MM.1S (cell line): Measurements from ENCODE around the gene CCDC88B.
"Not testable (repeated sequence)": the region's sequence is repeated elsewhere in the genome, so short reads cannot be mapped to it uniquely, and the experiment has no call there.

ENCODE experiments used
- DNase-seq: peaks from one replicate; pipeline ENCODE4 v3.0.0-alpha.2; 2015
- H2AFZ ChIP-seq: fragments of 300-600 bp; sonication (generic); 2 replicates; pipeline ENCODE4 v1.6.0; 2016; ENCODE audit warnings: antibody characterized with exemption, low read length
- H3F3A ChIP-seq: fragments of 300-600 bp; sonication (generic); 2 replicates; pipeline ENCODE4 v1.6.1; 2016; ENCODE audit warnings: mild to moderate bottlenecking, antibody characterized with exemption, low read length, moderate library complexity, mixed read lengths; ENCODE audit not compliant: insufficient read depth
- H3K27ac ChIP-seq: fragments of 300-600 bp; sonication (generic); 2 replicates; pipeline ENCODE4 v1.5.1; 2016; ENCODE audit warnings: mild to moderate bottlenecking, low read length
- H3K27me3 ChIP-seq: fragments of 300-600 bp; sonication (generic); replicated peaks from 2 replicates; pipeline ENCODE4 v1.6.0; 2016; ENCODE audit warnings: low read length; ENCODE audit not compliant: insufficient read depth
- H3K36me3 ChIP-seq: fragments of 300-600 bp; sonication (generic); replicated peaks from 2 replicates; pipeline ENCODE4 v1.6.1; 2016; ENCODE audit warnings: mild to moderate bottlenecking, low read length, mixed read lengths; ENCODE audit not compliant: insufficient read depth
- H3K4me1 ChIP-seq: fragments of 300-600 bp; sonication (generic); 2 replicates; pipeline ENCODE4 v1.6.1; 2016; ENCODE audit warnings: low read length, mixed read lengths
- H3K4me2 ChIP-seq: fragments of 300-600 bp; sonication (generic); 2 replicates; pipeline ENCODE4 v1.6.0; 2016; ENCODE audit warnings: low read depth, low read length
- H3K4me3 ChIP-seq: fragments of 300-600 bp; sonication (generic); 2 replicates; pipeline ENCODE4 v1.5.1; 2016; ENCODE audit warnings: low read length, mixed read lengths
- H3K79me2 ChIP-seq: fragments of 300-600 bp; sonication (generic); 2 replicates; pipeline ENCODE4 v1.6.1; 2016; ENCODE audit warnings: mixed run types, low read length, mixed read lengths
- H3K9ac ChIP-seq: fragments of 300-600 bp; sonication (generic); 2 replicates; pipeline ENCODE4 v1.6.1; 2016; ENCODE audit warnings: low read length, mixed read lengths
- H3K9me2 ChIP-seq: fragments of 300-600 bp; sonication (generic); replicated peaks from 2 replicates; pipeline ENCODE4 v1.6.1; 2016; ENCODE audit warnings: mild to moderate bottlenecking, low read length, mixed read lengths; ENCODE audit not compliant: insufficient read depth
- H3K9me3 ChIP-seq: fragments of 300-600 bp; sonication (generic); replicated peaks from 2 replicates; pipeline ENCODE4 v1.6.1; 2016; ENCODE audit warnings: mild to moderate bottlenecking, low read length, mixed read lengths; ENCODE audit not compliant: insufficient read depth
- H4K20me1 ChIP-seq: fragments of 300-600 bp; sonication (generic); 2 replicates; pipeline ENCODE4 v1.6.1; 2016; ENCODE audit warnings: mild to moderate bottlenecking, low read length, moderate library complexity, mixed read lengths; ENCODE audit not compliant: insufficient read depth
- CTCF ChIP-seq: fragments of 300-600 bp; sonication (generic); IDR thresholded peaks from 2 replicates; pipeline ENCODE4 v1.5.1; 2016; ENCODE audit warnings: antibody characterized with exemption, low read length, mixed read lengths
- EZH2 ChIP-seq: fragments of 300-600 bp; sonication (generic); optimal IDR thresholded peaks from 2 replicates; pipeline ENCODE3; 2017; ENCODE audit warnings: low read depth, mild to moderate bottlenecking, antibody characterized with exemption, low read length, mixed read lengths
- EZH2phosphoT487 ChIP-seq: fragments of 300-600 bp; sonication (generic); IDR thresholded peaks from 2 replicates; pipeline ENCODE4 v1.6.1; 2018; ENCODE audit warnings: antibody characterized with exemption, low read length

CCDC88B gene

DNA sequence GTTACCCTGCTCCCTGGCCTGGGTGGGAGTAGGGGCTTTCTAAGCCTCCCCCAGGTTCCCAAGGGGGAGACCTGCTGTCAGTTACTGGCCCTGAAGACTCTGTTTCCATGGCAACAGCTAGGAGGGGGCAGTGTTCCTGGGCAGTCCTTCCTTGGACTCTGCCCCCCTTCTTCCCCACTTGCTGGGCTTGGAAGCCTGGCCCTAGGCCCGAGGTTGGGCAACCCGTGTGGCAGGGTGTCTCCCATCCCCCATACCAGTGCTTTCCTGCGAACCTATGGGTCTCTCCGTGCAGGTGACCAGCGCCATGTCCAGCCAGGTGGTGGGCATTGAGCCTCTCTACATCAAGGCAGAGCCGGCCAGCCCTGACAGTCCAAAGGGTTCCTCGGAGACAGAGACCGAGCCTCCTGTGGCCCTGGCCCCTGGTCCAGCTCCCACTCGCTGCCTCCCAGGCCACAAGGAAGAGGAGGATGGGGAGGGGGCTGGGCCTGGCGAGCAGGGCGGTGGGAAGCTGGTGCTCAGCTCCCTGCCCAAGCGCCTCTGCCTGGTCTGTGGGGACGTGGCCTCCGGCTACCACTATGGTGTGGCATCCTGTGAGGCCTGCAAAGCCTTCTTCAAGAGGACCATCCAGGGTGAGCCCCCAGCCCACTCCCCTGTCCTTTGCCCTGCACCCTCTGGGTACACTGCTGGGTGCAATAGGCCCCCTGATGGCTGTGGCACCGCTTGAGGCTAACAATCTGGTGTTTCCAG, 33.0 kb upstream of the CCDC88B start:
- H3K27ac ChIP-seq: peak overlapping the region; percentile 59; the same call in 1 of the 2 replicates
- peak overlapping the region; percentile 87 for H3K4me2 ChIP-seq
- peak overlapping the region; percentile 83 for H3K4me3 ChIP-seq
- H3K4me1 ChIP-seq: peaks cover 18% of the 10 kb centered on the region
- TF ChIP-seq EZH2 (no peak), CTCF (no peak), EZH2phosphoT487 (no peak)
- no peaks in the 10 kb centered on the region for H3K36me3 ChIP-seq
- H2AFZ ChIP-seq: no peak overlapping the region
- DNase-seq: no peak
- H3K9me3 ChIP-seq: no peaks in the 10 kb centered on the region
- no peaks in the 10 kb centered on the region for H3K27me3 ChIP-seq
- peaks cover 49% of the 10 kb centered on the region for H3K79me2 ChIP-seq
- H3F3A ChIP-seq: peaks cover 24% of the 10 kb centered on the region
- no peaks in the 10 kb centered on the region for H4K20me1 ChIP-seq
- H3K9ac ChIP-seq: peak overlapping the region; percentile 77
- no peaks in the 10 kb centered on the region for H3K9me2 ChIP-seq

DNA sequence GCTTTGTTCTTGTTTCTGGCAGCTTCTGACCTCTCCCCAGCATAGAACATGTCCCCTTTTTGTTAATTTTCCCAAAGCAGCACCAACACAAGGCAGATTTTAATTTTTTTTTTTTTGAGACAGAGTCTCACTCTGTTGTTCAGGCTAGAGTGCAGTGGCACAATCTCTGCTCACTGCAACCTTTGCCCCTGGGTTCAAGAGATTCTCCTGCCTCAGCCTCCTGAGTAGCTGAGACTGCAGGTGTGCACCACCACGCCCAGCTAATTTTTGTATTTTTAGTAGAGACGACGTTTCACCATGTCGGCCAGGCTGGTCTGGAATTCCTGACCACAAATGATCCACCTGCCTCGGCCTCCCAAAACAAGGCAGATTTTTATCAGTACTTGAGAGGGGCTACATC, 32.2 kb upstream of the CCDC88B start:
- H3K27ac ChIP-seq, H3K36me3 ChIP-seq, H2AFZ ChIP-seq, DNase-seq, H3K27me3 ChIP-seq, H3K9ac ChIP-seq, H3K4me2 ChIP-seq, H3K9me2 ChIP-seq, H4K20me1 ChIP-seq, H3K9me3 ChIP-seq, H3K4me3 ChIP-seq: not testable (repeated sequence)
- Histone ChIP-seq H3F3A (peaks cover 24% of the 10 kb centered on the region), H3K4me1 (peaks cover 18% of the 10 kb centered on the region), H3K79me2 (peaks cover 55% of the 10 kb centered on the region)

DNA sequence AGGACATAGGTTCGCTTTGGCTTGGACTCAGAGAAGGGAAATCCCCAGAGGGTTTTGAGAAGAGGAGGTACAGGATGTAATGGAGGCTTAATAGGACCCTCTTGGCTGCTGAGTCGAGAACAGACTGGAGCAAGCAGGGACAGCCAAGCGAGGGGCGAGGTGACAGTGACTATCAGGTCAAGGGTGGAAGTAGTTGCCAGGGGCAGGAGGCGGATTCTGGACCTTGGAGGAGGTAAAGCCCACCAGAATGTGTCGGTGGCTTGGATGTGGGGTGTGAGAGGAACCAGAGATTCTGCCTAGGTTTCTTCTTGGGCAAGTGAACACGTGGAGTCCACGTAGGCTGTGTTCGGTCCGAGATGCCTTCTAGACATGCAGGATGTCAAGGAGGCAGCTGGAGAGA, 27.1 kb upstream of the CCDC88B start:
- no peak for DNase-seq
- no peaks in the 10 kb centered on the region for H3K4me1 ChIP-seq
- H3K79me2 ChIP-seq: peaks cover 72% of the 10 kb centered on the region
- H2AFZ ChIP-seq: no peak overlapping the region
- H3F3A ChIP-seq: peaks cover 29% of the 10 kb centered on the region
- no peak overlapping the region for H3K9ac ChIP-seq
- H3K27me3 ChIP-seq: no peaks in the 10 kb centered on the region
- no peak overlapping the region for H3K4me3 ChIP-seq
- H3K9me3 ChIP-seq: no peaks in the 10 kb centered on the region
- no peaks in the 10 kb centered on the region for H3K9me2 ChIP-seq
- no peaks in the 10 kb centered on the region for H4K20me1 ChIP-seq
- TF ChIP-seq EZH2 (no peak), CTCF (no peak), EZH2phosphoT487 (no peak)
- H3K36me3 ChIP-seq: no peaks in the 10 kb centered on the region
- no peak overlapping the region for H3K27ac ChIP-seq
- no peak overlapping the region for H3K4me2 ChIP-seq

- peaks cover 70% of the 10 kb centered on the region for H3K79me2 ChIP-seq
- no peak overlapping the region for H3K4me3 ChIP-seq
- no peak for TF ChIP-seq EZH2phosphoT487
- TF ChIP-seq EZH2: no peak
- TF ChIP-seq CTCF: no peak
- no peaks in the 10 kb centered on the region for H3K36me3 ChIP-seq
- H3F3A ChIP-seq: peaks cover 33% of the 10 kb centered on the region
- no peaks in the 10 kb centered on the region for H4K20me1 ChIP-seq
- no peaks in the 10 kb centered on the region for H3K9me3 ChIP-seq
- H3K9ac ChIP-seq: no peak overlapping the region
- no peaks in the 10 kb centered on the region for H3K9me2 ChIP-seq
- no peak overlapping the region for H3K4me2 ChIP-seq
- no peak for DNase-seq
- no peaks in the 10 kb centered on the region for H3K4me1 ChIP-seq
- H3K27ac ChIP-seq: no peak overlapping the region
- no peaks in the 10 kb centered on the region for H3K27me3 ChIP-seq
- H2AFZ ChIP-seq: no peak overlapping the region
Observed at GRCh38 chr11:64313491-64314145, 26.4 kb upstream of the CCDC88B start.
